Lower lobe of right lung (tissue), 2 donors: ENCODE measurements around the gene OLIG1. TPM values are rescaled to one million over a fixed set of nuclear protein-coding genes. Genes with fewer than 3 reads are reported as not detected.
A peak's percentile ranks its signal among the peaks of the same experiment; 100 is the strongest.

Experiments used
- ATAC-seq, 2 donors: fragments of 200-7000 bp; cut with Tn5 transposase; one replicate each; pipeline ENCODE4 v1.9.1; 2020 to 2022; ENCODE audit warnings: mild to moderate bottlenecking in 2 of 2, moderate library complexity in 2 of 2
- DNase-seq: peaks from one replicate; pipeline ENCODE4 v3.0.0-alpha.2; 2020
- H3K27ac ChIP-seq: fragments of 200-600 bp; one replicate; pipeline ENCODE4 v1.8.0; 2022
- H3K27me3 ChIP-seq: fragments of 200-600 bp; one replicate; pipeline ENCODE4 v1.8.0; 2022; ENCODE audit warnings: low read depth
- H3K36me3 ChIP-seq: fragments of 200-600 bp; one replicate; pipeline ENCODE4 v1.8.0; 2022; ENCODE audit warnings: mild to moderate bottlenecking
- H3K4me1 ChIP-seq: fragments of 200-600 bp; one replicate; pipeline ENCODE4 v1.8.0; 2022
- H3K4me3 ChIP-seq: fragments of 200-600 bp; one replicate; pipeline ENCODE4 v1.8.0; 2022; ENCODE audit warnings: mild to moderate bottlenecking
- H3K9me3 ChIP-seq: fragments of 200-600 bp; one replicate; pipeline ENCODE4 v1.8.0; 2022
- CTCF ChIP-seq: fragments of 200-600 bp; IDR thresholded peaks from one replicate; pipeline ENCODE4 v1.8.0; 2022; ENCODE audit warnings: antibody characterized with exemption, mild to moderate bottlenecking
- intact Hi-C: fragments of 100-400 bp; cut with DNase I; formaldehyde crosslinking; loops from one replicate; pipeline ENCODE4 v1.11.0; 2022
- total RNA-seq: library from RNA; stranded (reverse); fragmentation: NEBNext Ultra II Directional; extraction: Animal tissue kit (Norgen Biotek cat#: 25700); gene quantifications from one replicate; pipeline ENCODE4 v1.2.1, GENCODE V29; 2021
- donor health status: DM: no; HTN: yes; CAD: no; lungs with severe emphysema.

Gene OLIG1
- total RNA-seq, 1 donor from 2014 or later, result 0.59 TPM

GRCh38 chr21:33031152-33031911 lies 38.6 kb upstream of the OLIG1 start:
- Histone ChIP-seq H3K27ac (no peak overlapping the region), H3K4me1 (peaks cover 28% of the 10 kb centered on the region), H3K36me3 (no peaks in the 10 kb centered on the region), H3K27me3 (peaks cover 91% of the 10 kb centered on the region), H3K9me3 (no peaks in the 10 kb centered on the region), H3K4me3 (no peak overlapping the region)
- DNase-seq (no peak), ATAC-seq (no peak)
- intact Hi-C loops, result no loop called here
- no peak for TF ChIP-seq CTCF

GRCh38 chr21:33032434-33033047 lies 37.4 kb upstream of the OLIG1 start:
- peaks cover 79% of the 10 kb centered on the region for H3K27me3 ChIP-seq
- H3K4me1 ChIP-seq, result peaks cover 21% of the 10 kb centered on the region

GRCh38 chr21:33033094-33033951 lies 36.6 kb upstream of the OLIG1 start:
- H3K4me1 ChIP-seq, result peaks cover 15% of the 10 kb centered on the region
- peaks cover 71% of the 10 kb centered on the region for H3K27me3 ChIP-seq
- TF ChIP-seq CTCF, result no peak
- no peak overlapping the region for H3K27ac ChIP-seq
- H3K36me3 ChIP-seq, result no peaks in the 10 kb centered on the region
- intact Hi-C loops, result no loop called here
- no peak for DNase-seq
- no peak overlapping the region for H3K4me3 ChIP-seq
- no peaks in the 10 kb centered on the region for H3K9me3 ChIP-seq
- peak in 1 of 2 donors; percentile 20 for ATAC-seq

More at GRCh38 chr21:33032434-33033047, 37.4 kb upstream of the OLIG1 start:
- H3K36me3 ChIP-seq, result no peaks in the 10 kb centered on the region
- no peak overlapping the region for H3K27ac ChIP-seq
- H3K9me3 ChIP-seq, result no peaks in the 10 kb centered on the region
- DNase-seq, result no peak
- H3K4me3 ChIP-seq, result no peak overlapping the region
- intact Hi-C loops, result no loop called here
- no peak for TF ChIP-seq CTCF
- ATAC-seq, result no peak

- H3K27me3 ChIP-seq, result peaks cover 64% of the 10 kb centered on the region
Observed at GRCh38 chr21:33033961-33034413, 36.0 kb upstream of the OLIG1 start.

More at GRCh38 chr21:33033961-33034413, 36.0 kb upstream of the OLIG1 start:
- no peaks in the 10 kb centered on the region for H3K36me3 ChIP-seq
- no peak for TF ChIP-seq CTCF
- H3K9me3 ChIP-seq, result no peaks in the 10 kb centered on the region
- DNase-seq, result no peak
- no peak overlapping the region for H3K4me3 ChIP-seq
- H3K27ac ChIP-seq, result no peak overlapping the region
- no peak for ATAC-seq
- intact Hi-C loops, result no loop called here
- peaks cover 8% of the 10 kb centered on the region for H3K4me1 ChIP-seq
